H7 (cell line): ENCODE data around the gene MT2A. TPM values are rescaled to one million over a fixed set of nuclear protein-coding genes. Genes with fewer than 3 reads are reported as not detected.
"Not testable (repeated sequence)": the region's sequence is repeated elsewhere in the genome, so short reads cannot be mapped to it uniquely, and the experiment has no call there.

ENCODE experiments used
- DNase-seq: peaks from one replicate; pipeline ENCODE4 v3.0.0; 2012
- H3K27me3 ChIP-seq: 2 replicates; pipeline ENCODE4 v1.6.0; 2011; ENCODE audit warnings: mild to moderate bottlenecking, low read length; ENCODE audit not compliant: control insufficient read depth, insufficient read depth
- H3K36me3 ChIP-seq: replicated peaks from 2 replicates; pipeline ENCODE4 v1.5.1; 2011; ENCODE audit warnings: low read length; ENCODE audit not compliant: control insufficient read depth, insufficient read depth
- H3K4me3 ChIP-seq: 2 replicates; pipeline ENCODE4 v1.5.1; 2011; ENCODE audit warnings: low read depth, mild to moderate bottlenecking, control low read depth, low read length, moderate library complexity; ENCODE audit not compliant: insufficient read depth
- total RNA-seq: library from RNA; depleted of rRNA; stranded (reverse); fragments of >200 nt; shearing (Covaris generic); gene quantifications from 2 replicates; pipeline ENCODE4 v1.2.3, GENCODE V29; 2014

Gene MT2A
- total RNA-seq, 1 experiment from 2014 or later = 31.9 TPM

GRCh38 chr16:56621665-56622445 lies 13.5 kb downstream of the MT2A start:
- DNase-seq, H3K4me3 ChIP-seq, H3K36me3 ChIP-seq: not testable (repeated sequence)
- H3K27me3 ChIP-seq = peaks cover 72% of the 10 kb centered on the region

GRCh38 chr16:56623184-56623583 lies 14.8 kb downstream of the MT2A start:
- not testable (repeated sequence) for DNase-seq, H3K4me3 ChIP-seq, H3K36me3 ChIP-seq
- H3K27me3 ChIP-seq = peaks cover 67% of the 10 kb centered on the region

GRCh38 chr16:56623637-56624036 lies 15.3 kb downstream of the MT2A start:
- Histone ChIP-seq H3K36me3 (no peaks in the 10 kb centered on the region), H3K27me3 (peaks cover 67% of the 10 kb centered on the region), H3K4me3 (no peak overlapping the region)
- no peak for DNase-seq

GRCh38 chr16:56625140-56625942 lies 17.0 kb downstream of the MT2A start, which contains the start of gene MT1E:
MT1E (plus strand) TSS chr16:56625781; CDS start chr16:56625852, 71 bp downstream.
- Histone ChIP-seq H3K36me3 (no peaks in the 10 kb centered on the region), H3K27me3 (peaks cover 70% of the 10 kb centered on the region), H3K4me3 (peak within 1 kb of the TSS; percentile 48)
- peak; percentile 85 for DNase-seq

- no peak for DNase-seq
- H3K27me3 ChIP-seq = peaks cover 77% of the 10 kb centered on the region
- no peaks in the 10 kb centered on the region for H3K36me3 ChIP-seq
- H3K4me3 ChIP-seq = peak overlapping the region; percentile 48
Measured at GRCh38 chr16:56625943-56626654, 17.7 kb downstream of the MT2A start.

- H3K27me3 ChIP-seq = peaks cover 83% of the 10 kb centered on the region
- H3K4me3 ChIP-seq = no peak overlapping the region
- no peak for DNase-seq
- no peaks in the 10 kb centered on the region for H3K36me3 ChIP-seq
Measured at GRCh38 chr16:56626685-56627084, 18.3 kb downstream of the MT2A start.

GRCh38 chr16:56628486-56629350 lies 20.3 kb downstream of the MT2A start:
- Histone ChIP-seq H3K4me3 (no peak overlapping the region), H3K36me3 (no peaks in the 10 kb centered on the region), H3K27me3 (peaks cover 94% of the 10 kb centered on the region)
- no peak for DNase-seq

GRCh38 chr16:56629531-56629930 lies 21.1 kb downstream of the MT2A start:
- Histone ChIP-seq H3K36me3 (no peaks in the 10 kb centered on the region), H3K4me3 (no peak overlapping the region), H3K27me3 (peaks cover 95% of the 10 kb centered on the region)
- no peak for DNase-seq

- Histone ChIP-seq H3K36me3 (no peaks in the 10 kb centered on the region), H3K4me3 (no peak overlapping the region), H3K27me3 (peaks cover 95% of the 10 kb centered on the region)
- DNase-seq = no peak
Measured at GRCh38 chr16:56630134-56630533, 21.8 kb downstream of the MT2A start.

GRCh38 chr16:56631197-56631596 lies 22.8 kb downstream of the MT2A start:
- DNase-seq = no peak
- Histone ChIP-seq H3K36me3 (no peaks in the 10 kb centered on the region), H3K27me3 (peaks cover 95% of the 10 kb centered on the region), H3K4me3 (no peak overlapping the region)

- Histone ChIP-seq H3K4me3 (peak overlapping the region; percentile 39), H3K27me3 (peaks cover 95% of the 10 kb centered on the region), H3K36me3 (no peaks in the 10 kb centered on the region)
- no peak for DNase-seq
Measured at GRCh38 chr16:56631832-56632155, 23.4 kb downstream of the MT2A start.

- peak; percentile 83 for DNase-seq
- Histone ChIP-seq H3K27me3 (peaks cover 95% of the 10 kb centered on the region), H3K36me3 (no peaks in the 10 kb centered on the region), H3K4me3 (peak within 1 kb of the TSS; percentile 39)
Measured at GRCh38 chr16:56632156-56632847, 23.9 kb downstream of the MT2A start, which contains the start of gene MT1M. MT1M (plus strand) TSS chr16:56632659; CDS start chr16:56632732, 73 bp downstream.

- H3K27me3 ChIP-seq = peaks cover 99% of the 10 kb centered on the region
- DNase-seq = no peak
- H3K4me3 ChIP-seq = peak overlapping the region; percentile 39; the same call in 1 of the 2 replicates
- H3K36me3 ChIP-seq = no peaks in the 10 kb centered on the region
Measured at GRCh38 chr16:56632848-56633365, 24.5 kb downstream of the MT2A start.
